K562 (cell line): ENCODE data around the gene LGALS12. TPM values are rescaled to one million over a fixed set of nuclear protein-coding genes. Genes with fewer than 3 reads are reported as not detected.

Experiments used
- ARID1B ChIP-seq: fragments of 450-650 bp; IDR thresholded peaks from 2 replicates; pipeline ENCODE4 v1.6.1; 2016; ENCODE audit warnings: antibody characterized with exemption, mild to moderate bottlenecking, inconsistent platforms
- CBFA2T3 ChIP-seq: fragments of 450-650 bp; IDR thresholded peaks from 2 replicates; pipeline ENCODE4 v1.6.1; 2017
- CBX3 ChIP-seq, 2 experiments: IDR thresholded peaks; 1 replicate in 1 of 2; 2 replicates in 1 of 2; pipeline ENCODE4 v1.6.1; 2012; ENCODE audit warnings: inconsistent platforms in 2 of 2, low read length in 2 of 2, borderline replicate concordance in 1 of 2, control low read depth in 1 of 2
- ETV1 ChIP-seq: fragments of 450-650 bp; conservative IDR thresholded peaks from 2 replicates; pipeline ENCODE4 v1.6.1; 2016; ENCODE audit warnings: missing genetic modification characterization, control low read depth, low read depth, missing compliant biosample characterization
- FOXJ3 ChIP-seq: sonication (generic); formaldehyde crosslinking; IDR thresholded peaks from 2 replicates; pipeline ENCODE4 v1.4.0; 2020; ENCODE audit warnings: mild to moderate bottlenecking, missing genetic modification reagents
- HSF4 ChIP-seq: fragments of 250-450 bp; sonication (Bioruptor Pico); IDR thresholded peaks from 2 replicates; pipeline ENCODE4 v2.1.2; 2022; ENCODE audit warnings: mild to moderate bottlenecking, moderate library complexity, borderline replicate concordance
- KDM5B ChIP-seq: fragments of 200-600 bp; sonication (generic); IDR thresholded peaks from 2 replicates; pipeline ENCODE4 v1.6.1; 2012; ENCODE audit warnings: low read depth, mild to moderate bottlenecking, moderate library complexity, low read length, control low read depth, inconsistent platforms; ENCODE audit not compliant: insufficient replicate concordance
- L3MBTL2 ChIP-seq: fragments of 450-650 bp; IDR thresholded peaks from 2 replicates; pipeline ENCODE4 v1.6.1; 2016; ENCODE audit warnings: mild to moderate bottlenecking, moderate library complexity
- MCM5 ChIP-seq: fragments of 450-650 bp; IDR thresholded peaks from 2 replicates; pipeline ENCODE4 v1.6.1; 2016; ENCODE audit warnings: low read depth
- MYC ChIP-seq, 2 experiments: fragments of 250-450 bp in 1 of 2; sonication (Bioruptor Pico) in 1 of 2; IDR thresholded peaks; 2 replicates each; pipeline versions ENCODE4 v1.5.1 to v1.6.1; 2012 to 2021; ENCODE audit warnings: low read depth in 2 of 2, borderline replicate concordance in 1 of 2, improper control_type of control experiment in 1 of 2, low read length in 1 of 2, mild to moderate bottlenecking in 1 of 2, moderate library complexity in 1 of 2
- PURB ChIP-seq: sonication (generic); formaldehyde crosslinking; IDR thresholded peaks from 2 replicates; pipeline ENCODE4 v1.9.0; 2021; ENCODE audit warnings: low read depth, mild to moderate bottlenecking, missing genetic modification reagents
- RBFOX2 ChIP-seq: fragments of 200-400 bp; formaldehyde crosslinking; IDR thresholded peaks from 2 replicates; pipeline ENCODE4 v1.6.1; 2017; ENCODE audit warnings: low read depth, mild to moderate bottlenecking, low read length, moderate library complexity
- RFX1 ChIP-seq: fragments of 450-650 bp; IDR thresholded peaks from 2 replicates; pipeline ENCODE4 v1.6.1; 2016; ENCODE audit warnings: mild to moderate bottlenecking, moderate library complexity
- TCF3 ChIP-seq: sonication (generic); formaldehyde crosslinking; IDR thresholded peaks from 2 replicates; pipeline ENCODE4 v1.4.0; 2020; ENCODE audit warnings: mild to moderate bottlenecking, missing genetic modification reagents
- TEAD4 ChIP-seq, 2 experiments: sonication (generic) in 1 of 2; formaldehyde crosslinking in 1 of 2; IDR thresholded peaks; 2 replicates each; pipeline versions ENCODE4 v1.6.1 to v1.8.0; 2012 to 2022; ENCODE audit warnings: borderline replicate concordance in 1 of 2, inconsistent platforms in 1 of 2, low read length in 1 of 2, mild to moderate bottlenecking in 1 of 2, missing genetic modification reagents in 1 of 2
- ZBTB17 ChIP-seq: fragments of 450-650 bp; formaldehyde crosslinking; IDR thresholded peaks from 2 replicates; pipeline ENCODE4 v1.4.0; 2020; ENCODE audit warnings: mild to moderate bottlenecking
- ZFX ChIP-seq: sonication (generic); formaldehyde crosslinking; IDR thresholded peaks from 2 replicates; pipeline ENCODE4 v1.8.0; 2022; ENCODE audit warnings: mild to moderate bottlenecking, missing genetic modification reagents, moderate library complexity
- ZNF644 ChIP-seq: fragments of 200-800 bp; sonication (Bioruptor generic); IDR thresholded peaks from 2 replicates; pipeline ENCODE4 v1.6.1; 2016; ENCODE audit warnings: low read depth, missing genetic modification characterization, missing compliant biosample characterization
- ZNF785 ChIP-seq: fragments of 250-450 bp; sonication (Bioruptor Pico); IDR thresholded peaks from 2 replicates; pipeline ENCODE4 v1.4.0; 2020; ENCODE audit warnings: mild to moderate bottlenecking
- polyA plus RNA-seq, 8 experiments: library from polyadenylated mRNA; depleted of rRNA in 4 of 8; stranded (reverse) in 5 of 8; unstranded in 3 of 8; fragments of >200 nt; fragmentation: Nextera tagmentation in 2 of 8; fragmentation: Illumina TruSeq in 1 of 8; extraction: Ambion mirVana in 2 of 8; extraction: Trizol in 1 of 8; gene quantifications; 2 replicates each; pipeline versions ENCODE4 v1.2.1 to v1.2.3, GENCODE V29; 2011 to 2014; ENCODE audit warnings: inconsistent platforms in 1 of 8, missing spikeins in 1 of 8
- total RNA-seq, 7 experiments: library from RNA; depleted of rRNA in 6 of 7; stranded (reverse); fragments of >200 nt in 6 of 7; fragmentation: Illumina TruSeq in 2 of 7; extraction: Trizol in 2 of 7; gene quantifications; 2 replicates each; pipeline versions ENCODE4 v1.2.1 to v1.2.3, GENCODE V29; 2011 to 2021; ENCODE audit warnings: low replicate concordance in 1 of 7
- TF ChIP-seq, protein P1 (sequence below), 2 experiments: fragments of 450-650 bp; IDR thresholded peaks; 2 replicates each; pipeline ENCODE4 v1.6.1; 2016
- TF ChIP-seq, protein P2 (sequence below): fragments of 450-650 bp; IDR thresholded peaks from 2 replicates; pipeline ENCODE4 v1.6.1; 2016

LGALS12 gene
- total and polyA plus RNA-seq, 9 of the 15 experiments (the other 6 are each of a cell fraction or from before 2014, with no cell fraction given): 0.66 to 8.0 (median 5.0) TPM

DNA sequence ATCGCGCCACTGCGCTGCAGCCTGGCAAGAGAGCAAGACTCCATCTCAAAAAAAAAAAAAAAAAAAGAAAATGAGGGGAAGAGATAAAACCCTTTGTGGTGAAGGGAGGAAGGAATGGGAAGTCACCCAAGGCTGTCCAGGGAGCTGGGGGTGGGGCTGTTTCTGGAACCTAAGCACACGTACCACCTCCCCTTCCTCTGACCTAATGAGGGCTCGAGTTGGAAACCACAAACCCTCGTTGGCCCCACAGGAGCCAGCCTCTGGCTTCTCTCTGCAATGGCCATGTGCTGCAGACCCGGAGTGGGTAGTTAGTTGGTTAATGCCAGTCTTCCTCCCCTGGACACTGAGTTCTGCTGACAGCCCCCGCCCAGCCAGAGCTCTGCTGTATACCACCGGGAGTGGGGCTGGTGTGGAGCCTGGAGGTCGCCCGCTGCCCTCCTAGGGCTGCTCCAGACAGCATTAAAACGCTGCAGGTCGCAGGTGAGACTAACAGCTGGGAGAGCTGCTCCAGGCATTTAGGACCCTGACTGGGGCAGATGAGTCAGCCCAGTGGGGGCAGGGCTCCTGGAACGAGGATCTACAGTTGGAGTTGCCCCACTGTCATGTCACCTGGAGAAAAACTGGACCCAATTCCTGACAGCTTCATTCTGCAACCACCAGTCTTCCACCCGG is at the start of gene LGALS12 (continued):
- peak; percentile 11; the same call in 1 of the 2 replicates for TF ChIP-seq TEAD4 (IDR thresholded peaks at IDR 0.05; ENCODE audit: low read length)
- no peak for TF ChIP-seq TEAD4 (CRISPR knock-in tag; IDR thresholded peaks at IDR 0.05; ENCODE audit: borderline replicate concordance)
- TF ChIP-seq ZNF644: 0 out of 2 replicates have a peak, but pooled peaks have one; percentile 41
- TF ChIP-seq CBFA2T3: peak; percentile 42; the same call in 1 of the 2 replicates
- 0 out of 2 replicates have a peak, but pooled peaks have one; percentile 23 for TF ChIP-seq ZBTB17 (CRISPR knock-in tag)
- TF ChIP-seq, protein P1, sequence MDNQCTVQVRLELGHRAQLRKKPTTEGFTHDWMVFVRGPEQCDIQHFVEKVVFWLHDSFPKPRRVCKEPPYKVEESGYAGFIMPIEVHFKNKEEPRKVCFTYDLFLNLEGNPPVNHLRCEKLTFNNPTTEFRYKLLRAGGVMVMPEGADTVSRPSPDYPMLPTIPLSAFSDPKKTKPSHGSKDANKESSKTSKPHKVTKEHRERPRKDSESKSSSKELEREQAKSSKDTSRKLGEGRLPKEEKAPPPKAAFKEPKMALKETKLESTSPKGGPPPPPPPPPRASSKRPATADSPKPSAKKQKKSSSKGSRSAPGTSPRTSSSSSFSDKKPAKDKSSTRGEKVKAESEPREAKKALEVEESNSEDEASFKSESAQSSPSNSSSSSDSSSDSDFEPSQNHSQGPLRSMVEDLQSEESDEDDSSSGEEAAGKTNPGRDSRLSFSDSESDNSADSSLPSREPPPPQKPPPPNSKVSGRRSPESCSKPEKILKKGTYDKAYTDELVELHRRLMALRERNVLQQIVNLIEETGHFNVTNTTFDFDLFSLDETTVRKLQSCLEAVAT (IDR thresholded peaks at IDR 0.05): peak in 1 of 2 experiments; percentile 75; a peak in 2 of 4 replicates
- TF ChIP-seq RFX1: no peak
- TF ChIP-seq ZNF785 (CRISPR knock-in tag): no peak
- peak in 1 of 2 experiments; percentile 42; a peak in 1 of 3 replicates for TF ChIP-seq CBX3 (IDR thresholded peaks at IDR 0.05; ENCODE audit: borderline replicate concordance in 1 of 2, low read length in 2 of 2)
- TF ChIP-seq FOXJ3 (CRISPR knock-in tag): no peak
- TF ChIP-seq L3MBTL2: peak; percentile 78
- TF ChIP-seq PURB (CRISPR knock-in tag): no peak
- TF ChIP-seq TCF3 (CRISPR knock-in tag): peak; percentile 37; the same call in 1 of the 2 replicates
- TF ChIP-seq HSF4: no peak
- TF ChIP-seq MYC (IDR thresholded peaks at IDR 0.05; ENCODE audit: low read depth, low read length): peak; percentile 67; the same call in 1 of the 2 replicates
- no peak for TF ChIP-seq MYC (CRISPR knock-in tag; IDR thresholded peaks at IDR 0.05; ENCODE audit: borderline replicate concordance, low read depth)
- TF ChIP-seq KDM5B: peak; percentile 23
- TF ChIP-seq RBFOX2: 0 out of 2 replicates have a peak, but pooled peaks have one; percentile 49
- TF ChIP-seq ARID1B: peak; percentile 45
- TF ChIP-seq ZFX (CRISPR knock-in tag): peak; percentile 22; the same call in 1 of the 2 replicates
- TF ChIP-seq, protein P2, sequence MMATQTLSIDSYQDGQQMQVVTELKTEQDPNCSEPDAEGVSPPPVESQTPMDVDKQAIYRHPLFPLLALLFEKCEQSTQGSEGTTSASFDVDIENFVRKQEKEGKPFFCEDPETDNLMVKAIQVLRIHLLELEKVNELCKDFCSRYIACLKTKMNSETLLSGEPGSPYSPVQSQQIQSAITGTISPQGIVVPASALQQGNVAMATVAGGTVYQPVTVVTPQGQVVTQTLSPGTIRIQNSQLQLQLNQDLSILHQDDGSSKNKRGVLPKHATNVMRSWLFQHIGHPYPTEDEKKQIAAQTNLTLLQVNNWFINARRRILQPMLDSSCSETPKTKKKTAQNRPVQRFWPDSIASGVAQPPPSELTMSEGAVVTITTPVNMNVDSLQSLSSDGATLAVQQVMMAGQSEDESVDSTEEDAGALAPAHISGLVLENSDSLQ: peak; percentile 4; the same call in 1 of the 2 replicates
- TF ChIP-seq ETV1: no peak
- TF ChIP-seq MCM5: no peak
